Fibroblast of skin of scalp (primary cell): Measurements from ENCODE around the gene BZW1.
A peak's percentile ranks its signal among the peaks of the same experiment; 100 is the strongest.
"Not testable (repeated sequence)": the region's sequence is repeated elsewhere in the genome, so short reads cannot be mapped to it uniquely, and the experiment has no call there.

ENCODE experiments used
- DNase-seq: peaks from one replicate; pipeline ENCODE4 v3.0.0-alpha.2; 2013

Gene BZW1

DNA sequence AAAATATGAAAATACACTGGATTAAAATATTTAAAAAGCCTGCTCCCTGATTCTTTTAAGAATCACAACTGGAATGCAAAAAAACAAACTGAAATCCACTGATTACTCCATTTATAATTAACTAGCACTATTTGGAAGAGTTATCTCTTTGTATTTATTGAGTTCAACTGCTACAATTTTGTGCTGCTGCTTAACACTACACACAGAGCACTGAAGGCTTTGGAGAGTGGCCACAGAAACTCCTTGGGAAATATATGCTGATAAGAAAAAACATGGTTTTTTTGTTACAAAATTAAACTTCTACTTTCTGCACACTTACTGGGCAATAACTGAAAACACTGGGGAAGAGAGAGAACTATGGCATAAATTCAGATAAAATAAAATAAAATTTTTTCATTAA lies 19.8 kb upstream of the BZW1 start:
- no peak for DNase-seq

GRCh38 chr2:200794143-200794542 lies 17.6 kb upstream of the BZW1 start:
- no peak for DNase-seq

DNA sequence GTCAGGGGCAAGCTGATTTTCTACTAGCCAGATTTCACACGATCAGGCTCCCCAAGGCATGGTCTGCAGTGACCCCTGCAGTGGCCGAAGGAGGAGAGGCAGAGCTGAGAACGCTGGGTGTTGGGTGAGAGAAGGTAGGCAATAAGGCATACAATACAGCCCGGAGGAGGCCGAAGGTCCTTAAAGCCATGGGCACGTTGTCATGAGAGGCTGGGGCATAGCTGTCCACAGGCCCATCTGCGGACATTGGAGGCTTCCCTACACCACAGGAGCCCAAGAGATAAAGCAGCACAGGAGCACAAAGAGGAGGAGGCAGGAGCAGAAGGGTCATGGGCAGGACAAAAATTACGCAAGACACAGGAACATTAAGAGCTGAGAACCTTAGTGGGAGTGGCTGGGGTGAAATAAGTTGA lies 16.7 kb upstream of the BZW1 start:
- DNase-seq = no peak

- DNase-seq = no peak
Observed at GRCh38 chr2:200796561-200796960, 15.1 kb upstream of the BZW1 start.

GRCh38 chr2:200797242-200797770 lies 14.4 kb upstream of the BZW1 start:
- no peak for DNase-seq

DNA sequence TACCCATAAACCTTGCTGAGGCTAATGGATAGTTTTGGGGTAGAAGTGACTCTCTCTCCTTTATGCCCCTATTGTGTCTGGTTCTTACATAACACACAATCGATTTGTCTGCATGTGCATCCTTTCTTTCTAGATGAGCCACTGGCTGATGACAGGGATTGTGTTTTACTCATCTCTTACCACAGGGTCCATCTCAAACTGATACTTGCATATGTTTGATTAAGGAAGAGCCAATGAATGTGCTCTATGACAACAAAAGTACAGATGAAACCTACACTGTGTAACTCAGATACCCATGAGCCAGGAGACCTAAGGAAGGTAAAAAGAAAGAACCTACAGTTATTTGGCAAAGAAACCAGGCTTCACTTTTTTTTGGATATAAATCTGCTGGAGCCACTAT lies 13.2 kb upstream of the BZW1 start:
- DNase-seq = no peak

DNA sequence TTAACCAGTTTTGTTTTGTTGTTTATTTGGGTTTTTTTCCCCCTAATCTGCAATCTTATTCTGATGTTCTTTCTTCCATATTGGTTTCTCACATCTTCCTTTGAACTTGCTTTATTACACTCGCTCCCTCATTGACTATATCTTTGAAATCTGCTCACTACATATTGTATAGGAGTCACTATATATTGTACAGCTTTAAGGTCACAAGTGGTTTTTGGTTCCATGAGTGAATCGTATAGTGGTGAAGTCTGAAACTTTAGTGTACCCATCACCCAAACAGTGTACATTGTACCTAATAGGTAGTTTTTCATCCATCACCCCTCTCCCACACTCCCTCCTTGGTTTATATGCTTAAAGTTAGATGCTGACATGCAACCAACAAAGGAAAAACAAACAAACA lies 11.3 kb upstream of the BZW1 start:
- no peak for DNase-seq

GRCh38 chr2:200801431-200801830 lies 10.3 kb upstream of the BZW1 start:
- not testable (repeated sequence) for DNase-seq

GRCh38 chr2:200809506-200810251 lies 2.0 kb upstream of the BZW1 start:
- DNase-seq = no peak

DNA sequence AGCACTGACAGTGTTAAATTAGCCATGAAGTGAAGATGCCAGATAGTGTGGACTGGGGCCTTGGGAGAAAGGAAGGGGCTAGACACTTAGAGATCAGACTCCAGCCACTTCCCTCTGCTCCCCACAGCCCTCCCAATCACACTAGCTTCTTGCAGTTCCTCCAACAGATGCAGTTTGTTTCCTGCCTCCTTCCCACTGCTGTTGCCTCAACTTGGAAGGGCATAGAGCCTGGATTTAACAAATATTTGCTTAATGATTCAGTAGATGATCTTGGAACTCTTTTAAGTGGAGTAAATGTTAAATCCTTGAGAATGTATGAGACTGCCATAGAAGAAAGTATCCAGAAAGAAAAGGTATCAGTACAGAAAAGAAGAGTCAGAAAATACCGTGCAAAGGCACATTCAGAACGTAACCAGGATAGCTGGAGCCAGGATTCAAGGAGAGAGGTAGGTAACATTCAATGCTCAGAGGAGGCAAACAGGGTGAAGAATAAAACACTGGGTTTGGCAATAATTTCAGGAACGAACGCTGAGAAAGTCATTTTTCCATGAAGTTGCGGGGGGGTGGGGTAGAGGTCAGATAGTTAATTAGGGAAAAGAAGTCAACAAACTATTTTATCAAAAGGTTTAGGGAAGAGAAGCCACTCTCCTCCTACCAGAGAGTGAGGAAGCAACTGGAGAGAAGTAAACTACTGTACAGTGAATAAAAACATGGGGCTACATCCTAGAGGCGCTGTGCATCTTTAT lies 1.3 kb upstream of the BZW1 start:
- peak; percentile 78 for DNase-seq

DNA sequence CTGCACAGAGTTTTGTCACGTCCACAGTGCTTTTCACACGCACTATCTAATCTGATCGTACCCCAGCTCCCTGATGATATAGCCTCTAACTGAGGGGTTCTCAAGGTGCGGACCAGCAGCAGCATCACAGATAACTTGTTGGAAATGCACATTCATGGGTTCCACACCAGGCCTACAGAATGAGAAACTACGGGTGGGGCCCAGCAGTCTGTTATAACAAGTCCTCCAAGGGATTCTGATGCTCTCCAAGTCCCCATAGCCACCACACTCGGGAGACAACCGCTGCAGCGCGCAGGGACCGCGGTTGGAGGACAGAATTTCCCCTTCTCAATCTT lies 745 bp upstream of the BZW1 start:
- DNase-seq = no peak

DNA sequence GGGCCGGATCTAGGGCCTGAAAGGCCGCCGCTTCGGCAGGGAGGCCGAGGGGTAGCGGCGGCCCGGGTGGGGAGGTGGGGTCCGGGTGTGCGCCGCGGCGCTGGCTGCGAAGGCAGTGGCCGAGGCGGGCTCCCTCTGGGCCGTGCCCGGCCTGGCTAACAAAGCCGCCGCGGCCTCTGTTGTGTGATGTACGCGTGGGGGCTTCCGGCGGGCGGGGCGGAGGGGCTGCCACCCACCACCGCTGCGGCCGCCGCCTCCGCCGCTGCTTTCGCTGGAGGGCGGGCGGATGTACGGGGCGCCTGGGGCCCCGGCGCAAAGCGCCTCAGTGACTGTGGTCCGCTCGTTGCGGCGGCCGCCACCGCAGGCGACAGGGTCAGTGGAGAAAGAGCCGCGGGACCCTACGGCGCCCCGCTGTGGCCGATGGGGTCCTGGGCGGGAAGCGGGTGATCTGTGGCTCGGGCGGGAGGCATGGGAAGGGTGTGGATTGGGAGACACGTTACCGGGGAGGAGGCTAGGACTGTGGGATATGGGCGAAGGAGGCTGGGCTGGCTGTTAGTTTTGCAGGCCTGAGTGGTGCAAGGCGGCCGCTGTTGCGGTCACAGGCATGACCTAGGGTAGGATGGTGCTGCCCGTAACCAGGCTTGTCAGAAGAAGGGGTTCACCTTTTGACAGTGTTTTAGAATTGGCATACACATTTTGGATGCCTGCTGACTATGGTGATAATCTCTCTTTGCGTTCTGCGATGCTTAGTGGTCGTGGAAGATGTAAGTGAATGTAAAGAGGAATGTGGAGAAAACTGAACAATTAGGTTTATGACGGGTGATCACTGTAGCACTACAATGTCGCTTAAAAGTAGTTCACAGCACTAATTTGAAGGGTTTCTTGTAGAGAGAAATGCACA lies 662 bp downstream of the BZW1 start:
- peak; percentile 63 for DNase-seq

GRCh38 chr2:200814276-200814815 lies 2.6 kb downstream of the BZW1 start:
- DNase-seq = no peak

DNA sequence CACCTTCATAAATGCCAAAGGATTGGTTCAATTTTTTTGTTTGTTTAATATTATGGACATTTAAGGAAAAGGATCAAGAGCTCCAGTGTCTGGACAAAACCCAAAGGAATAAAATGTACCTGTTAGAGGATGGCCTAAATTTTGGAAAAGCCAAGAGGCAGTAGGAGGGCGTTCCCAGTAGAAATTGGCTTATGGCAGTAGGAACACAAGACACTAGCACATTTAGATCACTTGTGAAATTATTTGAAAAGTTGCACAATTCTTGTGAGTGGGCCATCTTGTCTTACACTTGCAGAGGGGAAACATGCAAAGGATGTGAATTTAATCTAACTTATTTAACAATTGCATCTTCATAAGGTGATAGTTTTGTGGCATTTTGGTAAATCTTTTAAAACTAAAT lies 3.2 kb downstream of the BZW1 start:
- DNase-seq = no peak

GRCh38 chr2:200818732-200819131 lies 7.0 kb downstream of the BZW1 start:
- not testable (repeated sequence) for DNase-seq

DNA sequence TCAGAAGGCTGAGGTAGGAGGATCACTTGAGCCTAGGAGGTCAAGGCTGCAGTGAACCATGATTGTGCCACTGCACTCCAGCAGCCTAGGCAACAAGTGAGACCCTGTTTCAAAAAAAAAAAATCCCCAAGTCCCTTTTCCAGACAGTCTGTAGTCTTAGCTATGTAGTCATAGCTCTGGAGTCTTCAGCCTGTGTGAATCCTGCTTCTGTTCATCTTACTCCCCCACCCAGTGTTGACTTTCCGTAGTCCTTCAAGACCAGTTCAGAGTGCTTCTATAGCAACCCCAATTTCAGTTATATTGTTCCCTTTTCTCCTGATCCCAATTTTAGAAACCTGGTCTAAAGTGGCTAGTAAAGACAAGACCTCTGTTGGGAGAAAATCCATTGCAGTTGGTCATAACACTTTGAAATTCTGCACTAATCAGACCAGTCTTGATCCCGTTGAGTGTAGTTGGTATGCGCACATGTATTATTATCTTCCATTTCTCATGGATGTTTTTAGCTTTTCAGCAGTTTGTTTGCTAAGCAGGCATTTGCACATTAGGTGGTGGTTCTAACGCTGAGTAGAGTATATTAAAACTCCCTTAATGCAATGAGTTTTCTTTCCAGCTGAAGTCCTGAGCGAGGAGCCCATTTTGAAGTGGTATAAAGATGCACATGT lies 9.0 kb downstream of the BZW1 start:
- DNase-seq = no peak

DNA sequence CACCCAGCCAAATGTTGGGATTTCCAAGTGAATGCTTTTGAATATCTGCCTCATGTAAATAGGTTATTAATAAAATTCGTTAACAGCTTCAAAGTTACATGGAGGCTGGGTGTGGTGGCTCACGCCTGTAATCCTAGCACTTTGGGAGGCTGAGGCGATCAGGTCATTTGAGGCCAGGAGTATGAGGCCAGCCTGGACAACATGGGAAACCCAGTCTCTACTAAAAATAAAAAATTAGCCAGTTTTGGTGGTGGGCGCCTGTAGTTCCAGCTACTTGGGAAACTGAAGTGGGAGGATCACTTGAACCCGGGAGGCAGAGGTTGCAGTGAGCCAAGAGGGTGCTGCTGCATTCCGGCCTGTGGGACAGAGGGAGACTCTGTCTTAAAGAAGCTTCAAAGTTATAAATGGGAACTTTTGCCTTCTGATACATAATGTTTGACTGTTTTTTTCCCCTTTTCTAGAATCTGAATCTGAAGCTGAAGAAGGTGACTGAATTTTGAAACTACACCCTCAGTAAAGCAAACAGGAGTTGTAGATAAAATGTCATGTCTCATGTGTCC lies 10.1 kb downstream of the BZW1 start:
- no peak for DNase-seq

DNA sequence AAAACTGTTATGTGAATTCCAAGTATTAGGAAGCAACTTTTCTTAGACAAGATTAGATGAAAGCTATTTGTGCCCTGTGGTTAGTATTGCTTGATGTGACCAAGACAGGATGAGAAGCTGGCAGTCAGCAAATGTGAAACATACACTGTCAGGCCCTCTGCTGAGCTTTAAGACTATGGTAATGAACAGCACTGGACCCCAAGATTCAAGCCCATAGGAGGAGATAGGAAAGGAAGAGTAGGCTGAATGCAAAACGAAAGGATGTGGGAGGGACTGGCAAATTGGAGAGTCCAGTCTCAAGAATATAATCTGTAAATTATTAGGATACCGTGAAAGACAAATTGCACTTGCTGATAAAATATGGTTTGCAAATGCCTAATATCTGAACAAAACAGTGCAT lies 16.4 kb downstream of the BZW1 start:
- DNase-seq = no peak

DNA sequence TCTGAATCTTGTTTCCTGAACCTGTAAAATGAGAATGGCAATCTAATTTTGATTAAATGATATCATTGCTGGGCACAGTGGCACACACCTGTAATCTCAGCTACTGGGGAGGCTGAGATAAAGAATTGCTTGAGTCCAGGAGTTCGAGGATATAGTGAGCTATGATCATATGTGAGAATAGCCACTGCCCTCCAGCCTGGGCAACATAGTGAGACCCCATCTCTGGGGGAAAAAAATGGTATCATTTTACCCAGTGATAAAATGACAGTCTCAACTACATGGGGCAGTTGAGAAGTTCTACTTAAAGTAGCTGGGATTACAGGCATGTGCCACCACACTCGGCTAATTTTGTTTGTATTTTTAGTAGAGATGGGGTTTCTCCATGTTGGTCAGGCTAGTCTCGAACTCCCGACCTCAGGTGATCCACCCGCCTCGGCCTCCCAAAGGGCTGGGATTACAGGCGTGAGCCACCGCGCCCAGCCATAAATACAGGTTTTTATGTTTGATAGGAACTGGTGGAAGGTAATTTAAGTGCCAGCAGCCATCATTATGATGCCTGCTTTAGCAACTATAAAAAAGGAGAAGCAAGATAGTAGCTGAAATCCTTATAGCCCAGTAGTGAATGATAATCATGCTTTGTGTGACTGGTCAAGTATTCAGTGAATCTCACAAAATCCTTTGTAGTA lies 17.0 kb downstream of the BZW1 start:
- no peak for DNase-seq

GRCh38 chr2:200829258-200829655 lies 17.5 kb downstream of the BZW1 start:
- DNase-seq = no peak

DNA sequence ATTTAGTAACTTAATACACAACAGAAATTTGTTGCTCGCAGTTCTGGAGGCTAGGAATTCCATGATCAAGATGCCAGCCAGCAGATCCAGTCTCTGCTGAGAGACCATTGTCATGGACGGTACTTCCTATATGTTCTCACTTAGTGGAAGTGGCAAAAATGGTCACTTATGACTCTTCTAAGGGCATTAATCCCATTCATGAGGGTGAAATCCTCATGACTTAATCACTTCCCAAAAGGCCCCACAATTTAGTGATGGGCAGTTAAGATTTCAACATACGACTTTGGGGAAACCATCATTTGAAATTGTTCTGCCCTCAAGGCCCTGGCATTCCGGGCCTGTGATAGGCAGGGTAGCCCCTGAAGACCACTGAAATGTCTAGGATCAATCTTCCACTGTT lies 23.0 kb downstream of the BZW1 start:
- no peak for DNase-seq
